GM18526 (cell line): ENCODE measurements around the gene SHOC2.
A peak's percentile ranks its signal among the peaks of the same experiment; 100 is the strongest.

Experiments used
- POLR2A ChIP-seq: IDR thresholded peaks from 3 replicates; pipeline ENCODE4 v1.6.1; 2011; ENCODE audit not compliant: insufficient read length; ENCODE audit errors: extremely low read depth

SHOC2 gene

DNA sequence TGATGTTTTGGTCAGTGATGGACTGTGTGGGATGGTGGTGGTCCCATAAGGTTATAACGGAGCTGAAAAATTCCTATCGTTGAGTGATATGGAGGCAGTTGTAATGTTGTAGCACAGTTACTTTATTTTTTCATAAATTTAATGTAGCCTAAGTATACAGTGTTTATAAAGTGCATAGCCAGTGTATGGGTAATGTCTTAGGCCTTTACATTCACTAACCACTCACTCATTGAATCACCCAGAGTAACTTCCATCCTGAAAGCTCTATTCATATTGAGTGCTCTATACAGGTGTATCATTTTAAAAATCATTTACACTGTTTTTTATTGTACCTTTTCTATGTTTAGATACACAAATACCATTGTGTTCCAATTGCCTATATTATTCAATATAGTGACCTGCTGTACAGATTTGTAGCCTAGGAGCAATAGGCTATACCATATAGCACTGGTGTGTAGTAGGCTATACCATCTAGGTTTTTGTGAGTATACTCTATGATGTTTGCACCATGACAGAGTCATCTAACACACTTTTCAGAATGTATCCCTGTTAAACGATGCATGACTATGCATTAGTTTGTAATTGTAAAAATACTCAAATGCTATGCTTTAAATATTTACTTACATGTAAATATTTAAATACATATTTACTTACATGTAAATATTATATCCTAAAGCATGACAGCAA lies 26.7 kb upstream of the SHOC2 start:
- no peak for TF ChIP-seq POLR2A

DNA sequence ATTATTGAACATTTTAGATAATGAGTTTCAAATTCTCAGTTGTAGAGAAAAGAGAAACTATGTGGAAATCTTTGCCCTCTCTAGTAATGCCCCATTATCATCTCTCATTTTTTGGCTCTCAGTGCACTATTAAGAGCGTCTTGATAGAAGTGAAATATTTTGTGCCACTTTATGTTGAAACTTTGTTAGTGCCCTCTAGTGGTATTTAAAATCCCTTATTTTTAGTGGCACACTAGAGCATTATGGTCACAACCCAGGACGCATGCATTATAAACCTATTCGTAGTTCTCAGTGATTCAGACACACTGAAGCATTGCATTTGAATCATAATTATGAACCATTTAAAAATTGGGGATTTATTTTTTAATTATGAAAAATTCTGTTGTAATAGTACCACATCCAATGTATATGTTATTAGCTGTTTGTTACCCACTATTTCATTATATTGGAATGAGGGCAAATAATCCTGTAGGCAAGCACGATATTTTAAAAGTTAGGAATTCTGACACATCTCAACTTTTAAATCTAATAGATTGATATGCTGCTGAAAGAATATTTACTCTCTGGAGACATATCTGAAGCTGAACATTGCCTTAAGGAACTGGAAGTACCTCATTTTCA lies 25.7 kb upstream of the SHOC2 start:
- TF ChIP-seq POLR2A: no peak

GRCh38 chr10:110897184-110897583 lies 22.2 kb upstream of the SHOC2 start:
- TF ChIP-seq POLR2A: no peak

- no peak for TF ChIP-seq POLR2A
Observed at GRCh38 chr10:110898391-110898790, 21.0 kb upstream of the SHOC2 start.

DNA sequence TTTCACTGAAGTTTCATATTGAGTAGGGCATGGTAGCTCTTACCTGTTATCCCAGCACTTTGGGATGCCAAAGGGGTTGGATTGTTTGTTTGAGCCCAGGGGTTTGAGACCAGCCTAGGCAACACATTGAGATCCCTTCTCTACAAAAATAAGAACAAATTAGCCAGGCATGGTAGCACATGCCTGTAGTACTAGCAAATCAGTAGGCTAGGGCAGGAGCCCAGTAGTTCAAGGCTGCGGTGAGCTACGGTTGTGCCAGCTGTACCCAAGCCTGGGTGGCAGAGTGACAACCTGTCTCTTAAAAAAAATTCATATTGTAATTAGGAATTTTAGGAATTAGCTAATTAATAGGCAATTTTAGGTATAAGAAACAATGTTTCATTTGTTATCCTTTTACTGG lies 18.4 kb upstream of the SHOC2 start:
- TF ChIP-seq POLR2A: no peak

DNA sequence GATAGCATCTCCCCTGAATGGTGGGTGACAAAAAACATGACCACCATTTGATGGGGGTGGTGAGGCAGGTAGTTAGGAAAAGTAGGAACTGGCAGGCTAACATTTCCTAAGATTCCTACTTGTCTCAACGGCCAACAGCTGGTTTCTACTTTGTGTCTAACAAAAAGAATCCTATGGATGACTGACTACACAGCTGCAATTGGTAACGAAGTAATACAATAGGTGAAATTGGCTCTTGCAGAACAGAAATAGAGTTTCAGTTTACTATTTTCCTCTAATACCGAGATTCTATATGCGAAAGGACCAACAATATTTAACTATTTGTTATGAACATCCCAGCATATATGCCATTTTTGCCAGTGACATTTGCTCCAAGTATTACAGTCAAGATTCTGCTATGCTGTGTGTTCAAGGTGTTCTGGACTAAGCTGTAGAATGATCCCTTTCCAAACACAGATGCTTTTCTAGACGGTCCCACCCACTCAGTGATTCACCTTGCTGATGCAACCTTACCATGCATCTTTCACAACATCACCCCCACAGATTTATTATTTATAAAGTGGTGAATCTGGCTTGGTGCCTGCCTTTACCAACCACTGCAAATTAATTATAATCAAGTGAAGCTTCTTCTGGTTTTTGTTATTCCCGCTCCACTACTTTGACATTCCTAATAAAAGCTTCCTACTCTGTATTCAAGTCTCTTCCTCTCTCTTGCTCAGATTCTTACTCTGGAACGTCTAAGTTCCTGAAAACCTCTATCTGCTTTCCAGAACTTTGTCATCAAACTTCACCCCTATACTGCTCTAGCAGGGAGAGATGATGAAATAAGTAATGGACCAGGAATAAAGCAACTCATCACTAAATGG lies 17.2 kb upstream of the SHOC2 start:
- no peak for TF ChIP-seq POLR2A

GRCh38 chr10:110903280-110904278 lies 15.8 kb upstream of the SHOC2 start:
- TF ChIP-seq POLR2A: no peak

DNA sequence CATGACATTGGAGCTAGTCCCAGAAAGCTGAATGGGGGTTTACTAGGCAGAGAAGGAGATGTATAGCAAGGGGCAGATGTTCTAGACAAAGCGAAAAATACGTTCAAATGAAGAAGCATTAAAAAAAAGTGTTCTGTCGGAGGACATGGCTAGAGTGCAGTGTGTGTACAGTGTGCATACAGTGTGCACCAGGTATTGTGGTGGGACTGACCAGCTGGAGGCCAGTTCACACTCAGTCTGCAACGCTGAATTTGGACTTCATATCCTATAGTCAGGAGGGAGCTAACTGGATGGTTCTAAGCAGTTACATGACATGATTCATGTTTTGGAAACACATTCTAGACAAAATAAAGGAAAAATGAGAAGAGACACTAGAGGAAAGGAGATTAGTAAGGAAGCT lies 9.3 kb upstream of the SHOC2 start:
- TF ChIP-seq POLR2A: no peak

DNA sequence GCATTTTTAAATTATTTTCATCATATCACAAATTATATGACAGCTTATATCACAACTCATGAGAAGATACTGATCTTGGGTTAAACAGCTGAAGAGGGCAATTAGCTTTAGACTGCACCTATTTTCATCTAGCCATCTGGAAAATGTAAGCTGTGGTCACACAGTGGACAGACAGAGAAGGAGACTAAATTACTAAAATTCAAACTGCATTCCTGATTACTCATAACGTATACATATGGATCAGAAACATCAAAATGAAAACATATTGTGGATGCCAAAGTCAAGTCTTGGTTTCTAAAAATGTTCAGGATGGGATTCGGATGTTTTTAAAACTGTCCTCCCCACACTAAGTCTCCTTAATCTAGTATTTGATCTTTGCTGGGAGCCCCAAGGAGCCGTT lies 7.0 kb upstream of the SHOC2 start:
- TF ChIP-seq POLR2A: no peak

DNA sequence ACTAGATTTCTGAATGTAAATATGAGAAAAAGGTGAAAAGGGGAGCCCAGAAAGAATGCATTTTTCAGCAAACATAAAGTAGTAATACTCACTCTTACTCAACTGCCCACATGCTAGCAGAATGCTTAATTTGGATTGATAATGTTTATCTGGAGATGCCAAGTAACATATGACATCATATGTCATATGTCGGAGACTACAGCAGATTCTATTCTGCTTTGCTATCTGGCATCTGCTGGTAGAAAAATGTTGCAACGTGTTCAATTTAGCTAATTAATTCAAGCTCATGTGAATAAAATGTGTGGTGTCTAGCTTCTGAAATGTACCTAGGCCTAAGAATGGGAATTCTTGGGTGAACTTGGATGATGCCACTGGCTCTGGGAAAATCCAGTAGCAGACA lies 5.0 kb upstream of the SHOC2 start:
- no peak for TF ChIP-seq POLR2A

DNA sequence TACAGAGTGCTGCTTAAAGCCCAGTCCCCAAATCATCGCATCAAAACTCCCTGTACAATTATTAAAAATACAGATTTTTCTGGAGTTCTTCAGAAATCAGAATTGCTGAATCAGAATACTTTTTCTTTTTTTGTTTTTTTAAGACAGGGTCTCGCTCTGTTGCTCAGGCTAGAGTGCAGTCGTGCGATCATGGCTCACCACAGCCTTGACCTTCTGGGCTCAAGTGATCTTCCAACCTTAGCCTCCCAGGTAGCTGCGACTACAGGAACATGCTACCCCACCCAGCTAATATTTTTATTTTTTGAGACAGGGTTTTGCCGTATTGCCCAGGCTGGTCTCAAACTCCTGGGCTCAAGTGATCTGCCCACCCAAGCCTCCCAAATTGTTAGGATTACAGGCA lies 4.4 kb upstream of the SHOC2 start:
- no peak for TF ChIP-seq POLR2A

- TF ChIP-seq POLR2A: no peak
Observed at GRCh38 chr10:110916554-110917346, 2.7 kb upstream of the SHOC2 start.

DNA sequence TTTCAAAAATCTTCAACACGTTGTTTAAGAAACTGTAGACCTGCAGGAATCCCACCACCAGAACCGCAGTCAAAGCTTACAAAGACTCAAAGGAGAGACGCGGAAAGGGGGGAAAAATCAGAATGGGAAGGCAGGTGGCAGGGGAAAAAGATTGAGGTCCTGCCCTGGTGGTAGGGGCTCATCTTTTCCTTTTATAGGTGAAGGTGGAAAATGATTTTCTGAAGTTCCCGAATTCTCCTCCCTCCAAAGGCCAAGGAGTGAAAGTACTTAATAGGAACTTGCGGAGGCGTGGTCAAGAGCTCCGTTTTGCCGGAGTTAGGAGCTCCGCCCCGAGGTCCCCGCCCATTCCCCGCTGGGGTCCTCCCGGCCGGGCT lies 1.1 kb upstream of the SHOC2 start:
- TF ChIP-seq POLR2A: no peak

- TF ChIP-seq POLR2A: peak; percentile 76
Observed at GRCh38 chr10:110918643-110919348, 608 bp upstream of the SHOC2 start, which contains the start of gene BBIP1. Gene BBIP1 (minus strand): TSS chr10:110919180. CDS start chr10:110918157, 1,023 bp downstream.
